HG02763 (cell line): ENCODE results near the gene C20orf141.
A peak's percentile ranks its signal among the peaks of the same experiment; 100 is the strongest.
"Not testable (repeated sequence)": the region's sequence is repeated elsewhere in the genome, so short reads cannot be mapped to it uniquely, and the experiment has no call there.

Experiments used
- ATAC-seq: cut with Tn5 transposase; IDR thresholded peaks from one replicate; pipeline ENCODE4 v1.9.1; 2021; ENCODE audit warnings: mild to moderate bottlenecking, moderate library complexity; ENCODE audit not compliant: unreplicated experiment

The C20orf141 gene

GRCh38 chr20:2817891-2818595, 3.3 kb downstream of the C20orf141 start:
- ATAC-seq = no peak

GRCh38 chr20:2820084-2820895, 5.5 kb downstream of the C20orf141 start:
- ATAC-seq = no peak

GRCh38 chr20:2820896-2821869, 6.4 kb downstream of the C20orf141 start:
- no peak for ATAC-seq

GRCh38 chr20:2822073-2822472, 7.3 kb downstream of the C20orf141 start:
- ATAC-seq = no peak

GRCh38 chr20:2825761-2826160, 11.0 kb downstream of the C20orf141 start:
- ATAC-seq = no peak

- ATAC-seq = no peak
These were observed 11.9 kb downstream of the C20orf141 start for GRCh38 chr20:2826655-2827054.

- no peak for ATAC-seq
These were observed 14.6 kb downstream of the C20orf141 start for GRCh38 chr20:2829376-2829775.

- not testable (repeated sequence) for ATAC-seq
These were observed 16.4 kb downstream of the C20orf141 start for GRCh38 chr20:2831206-2831605.

- ATAC-seq = no peak
These were observed 19.0 kb downstream of the C20orf141 start for GRCh38 chr20:2833761-2834160.

GRCh38 chr20:2834401-2835110, 19.8 kb downstream of the C20orf141 start:
- no peak for ATAC-seq

GRCh38 chr20:2835331-2835796, 20.6 kb downstream of the C20orf141 start:
- ATAC-seq = no peak

- ATAC-seq = no peak
These were observed 21.2 kb downstream of the C20orf141 start for GRCh38 chr20:2836035-2836434.

- no peak for ATAC-seq
These were observed 22.6 kb downstream of the C20orf141 start for GRCh38 chr20:2837221-2837960.

GRCh38 chr20:2838170-2838797, 23.5 kb downstream of the C20orf141 start:
- no peak for ATAC-seq

- ATAC-seq = no peak
These were observed 24.3 kb downstream of the C20orf141 start for GRCh38 chr20:2838847-2839671.

GRCh38 chr20:2839732-2840137, 24.9 kb downstream of the C20orf141 start:
- peak; percentile 4 for ATAC-seq

GRCh38 chr20:2840138-2840966, 25.6 kb downstream of the C20orf141 start, which contains the start of the genes PCED1A and VPS16:
Gene PCED1A, minus strand, starts transcription at chr20:2840655. Its CDS starts 743 bp downstream, at chr20:2839912.
Gene VPS16, plus strand, starts transcription at chr20:2840745. Its CDS starts 30 bp downstream, at chr20:2840775.
- ATAC-seq = peak; percentile 96
